ENCODE results near the gene ADAMTS4. TPM values are rescaled to one million over a fixed set of nuclear protein-coding genes. Genes with fewer than 3 reads are reported as not detected.

The ADAMTS4 gene
- total and polyA plus RNA-seq, 9 of the 15 experiments (the other 6 are each of a cell fraction or from before 2014, with no cell fraction given), result 0.07 to 3.7 (median 0.41) TPM

GRCh38 chr1:161177112-161177935 lies 21.5 kb downstream of the ADAMTS4 start, which contains the start of gene B4GALT3 (continued):
- no peak for TF ChIP-seq TSHZ1 (CRISPR knock-in tag; IDR thresholded peaks at IDR 0.05)
- TF ChIP-seq MED1 (CRISPR knock-in tag; IDR thresholded peaks at IDR 0.05; ENCODE audit: borderline replicate concordance), result no peak
- TF ChIP-seq ZNF780A (CRISPR knock-in tag; IDR thresholded peaks at IDR 0.05), result no peak
- no peak for TF ChIP-seq ZNF253 (CRISPR knock-in tag; conservative IDR thresholded peaks at IDR 0.05)
- no peak for TF ChIP-seq GTF2F1 (IDR thresholded peaks at IDR 0.05; ENCODE audit: low read depth, low read length)
- TF ChIP-seq ZNF316 (IDR thresholded peaks at IDR 0.05), result 0 out of 2 replicates have a peak, but pooled peaks have one; percentile 27
- TF ChIP-seq ZBED1 (IDR thresholded peaks at IDR 0.05), result 0 out of 2 replicates have a peak, but pooled peaks have one; percentile 13
- 0 out of 4 replicates have a peak, but pooled peaks of 1 of the 2 experiments have one; percentile 50 for TF ChIP-seq UBTF (IDR thresholded peaks at IDR 0.05; ENCODE audit: borderline replicate concordance in 1 of 2, low read depth in 2 of 2, low read length in 2 of 2)
- peak; percentile 69 for TF ChIP-seq DEAF1 (CRISPR knock-in tag; IDR thresholded peaks at IDR 0.05)
- TF ChIP-seq KAT2B (IDR thresholded peaks at IDR 0.05; ENCODE audit: low read depth, low read length), result no peak
- no peak for TF ChIP-seq DDX20 (tag; IDR thresholded peaks at IDR 0.05; ENCODE audit: low read depth)
- TF ChIP-seq ZNF146 (CRISPR knock-in tag; IDR thresholded peaks at IDR 0.05; ENCODE audit: unreplicated experiment), result no peak
- no peak for TF ChIP-seq E2F8 (IDR thresholded peaks at IDR 0.05; ENCODE audit: low read depth, partially characterized antibody)
- no peak for TF ChIP-seq ZNF143 (CRISPR knock-in tag; IDR thresholded peaks at IDR 0.05)
